Sigmoid colon (tissue), 4 donors: Measurements from ENCODE around the gene KRTAP3-2.

Experiments used
- EP300 ChIP-seq, 4 donors: sonication (generic); formaldehyde crosslinking; IDR thresholded peaks; one replicate each; pipeline ENCODE4 v1.6.1; 2017; ENCODE audit warnings: antibody characterized with exemption in 4 of 4
- TF ChIP-seq, protein P1 (sequence below), 4 experiments: fragments of 450-650 bp in 3 of 4; fragments of 200-600 bp in 1 of 4; IDR thresholded peaks; one replicate each; pipeline ENCODE4 v1.5.1; 2016 to 2019; ENCODE audit warnings: antibody characterized with exemption in 4 of 4, mild to moderate bottlenecking in 3 of 4, moderate library complexity in 2 of 4

DNA sequence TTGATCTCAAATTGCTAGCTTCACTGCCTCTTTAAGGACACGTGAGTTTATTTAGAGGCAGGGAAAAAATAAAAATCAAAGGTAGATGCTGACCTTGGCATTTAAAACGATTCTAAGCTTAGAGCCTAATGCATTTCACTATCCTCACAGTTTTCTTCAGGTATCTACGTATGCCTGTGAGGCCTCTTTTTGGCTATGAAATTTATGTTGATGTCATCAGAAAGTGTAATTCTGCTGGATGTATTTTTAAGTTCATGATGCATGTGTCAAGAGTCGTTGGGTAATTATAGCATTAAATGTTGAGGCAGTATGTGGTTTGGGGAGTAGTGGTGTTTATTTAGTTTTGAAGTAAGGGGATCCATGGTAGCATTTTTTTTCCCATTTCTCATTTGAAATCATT, 4.2 kb upstream of the KRTAP3-2 start:
- TF ChIP-seq, protein P1, sequence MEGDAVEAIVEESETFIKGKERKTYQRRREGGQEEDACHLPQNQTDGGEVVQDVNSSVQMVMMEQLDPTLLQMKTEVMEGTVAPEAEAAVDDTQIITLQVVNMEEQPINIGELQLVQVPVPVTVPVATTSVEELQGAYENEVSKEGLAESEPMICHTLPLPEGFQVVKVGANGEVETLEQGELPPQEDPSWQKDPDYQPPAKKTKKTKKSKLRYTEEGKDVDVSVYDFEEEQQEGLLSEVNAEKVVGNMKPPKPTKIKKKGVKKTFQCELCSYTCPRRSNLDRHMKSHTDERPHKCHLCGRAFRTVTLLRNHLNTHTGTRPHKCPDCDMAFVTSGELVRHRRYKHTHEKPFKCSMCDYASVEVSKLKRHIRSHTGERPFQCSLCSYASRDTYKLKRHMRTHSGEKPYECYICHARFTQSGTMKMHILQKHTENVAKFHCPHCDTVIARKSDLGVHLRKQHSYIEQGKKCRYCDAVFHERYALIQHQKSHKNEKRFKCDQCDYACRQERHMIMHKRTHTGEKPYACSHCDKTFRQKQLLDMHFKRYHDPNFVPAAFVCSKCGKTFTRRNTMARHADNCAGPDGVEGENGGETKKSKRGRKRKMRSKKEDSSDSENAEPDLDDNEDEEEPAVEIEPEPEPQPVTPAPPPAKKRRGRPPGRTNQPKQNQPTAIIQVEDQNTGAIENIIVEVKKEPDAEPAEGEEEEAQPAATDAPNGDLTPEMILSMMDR (IDR thresholded peaks at IDR 0.05): no peak
- TF ChIP-seq EP300 (IDR thresholded peaks at IDR 0.05): no peak
